ENCODE results near the gene HSPA12B. TPM values are rescaled to one million over a fixed set of nuclear protein-coding genes. Genes with fewer than 3 reads are reported as not detected.

The HSPA12B gene
- polyA plus RNA-seq, 1 donor from 2014 or later = not detected

Other genes with a start within 250 kb of the HSPA12B start
- gene GFRA4, start 69.3 kb upstream of the HSPA12B start, polyA plus RNA-seq = not detected in 2 replicates
- not detected in 2 replicates for gene ADAM33, start 50.7 kb upstream of the HSPA12B start, polyA plus RNA-seq
- 0.12 TPM in 1 of 2 replicates, not detected in the other for gene SIGLEC1, start 20.1 kb upstream of the HSPA12B start, polyA plus RNA-seq
- 39.8 and 48.7 TPM in 2 replicates for gene ADISSP, start 35.1 kb downstream of the HSPA12B start, polyA plus RNA-seq
- gene SPEF1, start 48.8 kb downstream of the HSPA12B start, polyA plus RNA-seq = 0.58 and 2.8 TPM in 2 replicates
- 37.9 and 46.6 TPM in 2 replicates for gene CENPB, start 54.1 kb downstream of the HSPA12B start, polyA plus RNA-seq
- 21.9 and 26.5 TPM in 2 replicates for gene CDC25B, start 63.6 kb downstream of the HSPA12B start, polyA plus RNA-seq
- 11.3 and 14.0 TPM in 2 replicates for gene AP5S1, start 87.9 kb downstream of the HSPA12B start, polyA plus RNA-seq
- 5.4 and 7.2 TPM in 2 replicates for gene MAVS, start 114.1 kb downstream of the HSPA12B start, polyA plus RNA-seq
- gene PANK2, start 156.7 kb downstream of the HSPA12B start, polyA plus RNA-seq = 41.7 and 53.0 TPM in 2 replicates